Hematopoietic multipotent progenitor cell (in vitro differentiated cells): ENCODE results near the gene UBL5. TPM values are rescaled to one million over a fixed set of nuclear protein-coding genes. Genes with fewer than 3 reads are reported as not detected.

Source experiments
- DNase-seq, 3 donors: peaks; one replicate each; pipeline ENCODE4 v3.0.0-alpha.2; 2011 to 2015; ENCODE audit warnings: low read depth in 2 of 3, low spot score in 2 of 3
- small RNA-seq: library from RNA; depleted of rRNA; stranded (forward); fragments of <200 nt; gene quantifications from one replicate; pipeline ENCODE3, GENCODE V24; 2012
- total RNA-seq: library from RNA; depleted of rRNA; stranded (reverse); fragments of >200 nt; gene quantifications from one replicate; pipeline ENCODE4 v1.2.3, GENCODE V29; 2012

Gene UBL5
- total RNA-seq, 1 donor = 97.8 TPM

- DNase-seq = no peak
Observed at GRCh38 chr19:9877780-9878510, 50.2 kb downstream of the UBL5 start.

GRCh38 chr19:9878511-9879196 lies 50.9 kb downstream of the UBL5 start:
- DNase-seq = no peak

Small RNA genes within 50 kb of the gene (small RNA-seq; reads per million reads assigned to genes)
- gene RF00156 = not detected

Other genes starting within 250 kb of the UBL5 start
- gene ZNF121, start 243.4 kb upstream of the UBL5 start, total RNA-seq = 22.6 TPM
- gene ZNF561, start 206.7 kb upstream of the UBL5 start, total RNA-seq = 36.1 TPM
- gene ZNF562, start 152.8 kb upstream of the UBL5 start, total RNA-seq = 18.9 TPM
- 8.9 TPM for gene ZNF846, start 59.2 kb upstream of the UBL5 start, total RNA-seq
- gene FBXL12, start 8.8 kb upstream of the UBL5 start, total RNA-seq = 31.8 TPM
- gene PIN1, start 7.4 kb downstream of the UBL5 start, total RNA-seq = 62.7 TPM
- under 0.01 TPM for gene OLFM2, start 108.6 kb downstream of the UBL5 start, total RNA-seq
- gene COL5A3, start 182.6 kb downstream of the UBL5 start, total RNA-seq = under 0.01 TPM
- not detected for gene RDH8, start 185.6 kb downstream of the UBL5 start, total RNA-seq